Heart right ventricle (tissue), 16 donors: ENCODE results near the gene CCAR1. TPM values are rescaled to one million over a fixed set of nuclear protein-coding genes. Genes with fewer than 3 reads are reported as not detected.

Experiments
- ATAC-seq, 8 donors: fragments of 200-7000 bp; cut with Tn5 transposase; one replicate each; pipeline ENCODE4 v1.9.1; 2020; ENCODE audit warnings: mild to moderate bottlenecking in 8 of 8, moderate library complexity in 8 of 8, moderate number of reproducible peaks in 1 of 8
- DNase-seq, 2 donors: peaks; one replicate each; pipeline ENCODE4 v3.0.0-alpha.2; 2020
- H3K27ac ChIP-seq, 10 donors: fragments of 200-600 bp; sonication (generic) in 2 of 10; one replicate each; pipeline versions ENCODE4 v1.5.0 to v1.8.0; 2020 to 2022; ENCODE audit warnings: mild to moderate bottlenecking in 3 of 10
- H3K27me3 ChIP-seq, 7 donors: fragments of 200-600 bp; one replicate each; pipeline ENCODE4 v1.8.0; 2021 to 2022; ENCODE audit warnings: mild to moderate bottlenecking in 2 of 7
- H3K36me3 ChIP-seq, 9 donors: fragments of 200-600 bp; sonication (generic) in 1 of 9; one replicate each; pipeline versions ENCODE4 v1.5.0 to v1.8.0; 2020 to 2022; ENCODE audit warnings: mild to moderate bottlenecking in 2 of 9
- H3K4me1 ChIP-seq, 9 donors: fragments of 200-600 bp; sonication (generic) in 1 of 9; one replicate each; pipeline versions ENCODE4 v1.5.0 to v1.8.0; 2020 to 2022; ENCODE audit warnings: mild to moderate bottlenecking in 4 of 9
- H3K4me3 ChIP-seq, 10 donors: fragments of 200-600 bp; sonication (generic) in 2 of 10; one replicate each; pipeline versions ENCODE4 v1.5.0 to v1.8.0; 2020 to 2022; ENCODE audit warnings: mild to moderate bottlenecking in 7 of 10, moderate library complexity in 2 of 10
- H3K9me3 ChIP-seq, 11 donors: fragments of 200-600 bp in 10 of 11; sonication (generic) in 2 of 11; one replicate each; pipeline versions ENCODE4 v1.5.0 to v1.8.0; 2013 to 2022; ENCODE audit warnings: mild to moderate bottlenecking in 2 of 11, control low read depth in 1 of 11, moderate library complexity in 1 of 11
- WGBS, 2 donors: extraction: QIAGEN DNeasy Blood & Tissue Kit; methylation state at CpG; one replicate each; pipeline ENCODE4 v1.1.7; 2013; ENCODE audit warnings: inconsistent platforms in 1 of 2; 5-methylcytosine and 5-hydroxymethylcytosine counted together
- intact Hi-C, 10 donors: fragments of 100-400 bp; cut with DNase I; formaldehyde crosslinking; loops; one replicate each; pipeline versions ENCODE4 v1.11.1 to v1.14.2; 2022
- long read RNA-seq, 3 donors: library from polyadenylated mRNA; unstranded; transcript quantifications; one replicate each; pipeline ENCODE4 v2.0.0, GENCODE V29; 2020 to 2021
- polyA plus RNA-seq, 2 donors: library from polyadenylated mRNA; stranded (reverse); fragments of 200-250 nt; gene quantifications; one replicate each; pipeline ENCODE4 v1.2.3, GENCODE V29; 2013
- total RNA-seq, 10 donors: library from RNA; stranded (reverse); fragmentation: NEBNext Ultra II Directional in 3 of 10; extraction: Animal tissue kit (Norgen Biotek cat#: 25700) in 3 of 10; gene quantifications; one replicate each; pipeline versions ENCODE4 v1.2.1 to v1.2.4, GENCODE V29; 2021 to 2023
- TF ChIP-seq, protein P1 (sequence below), 9 donors: fragments of 200-600 bp; sonication (generic) in 2 of 9; IDR thresholded peaks; one replicate each; pipeline versions ENCODE4 v1.5.0 to v1.8.0; 2021 to 2022; ENCODE audit warnings: antibody characterized with exemption in 9 of 9, mild to moderate bottlenecking in 5 of 9, moderate library complexity in 1 of 9
- donor health status: Arrhythmogenic right ventricular cardiomyopathy.
- donor health status: ischemic (EF 13 %, LVEDD 7.1; RV severe dilation, severe dysfunction).
- donor health status: healthy with polysubstance abuse.
- donor health status: DM: no; HTN: yes; CAD: no.
- donor health status: DM: no; HTN: no; CAD: no.
- donor health status: ischemic (EF 25% LVEDD 6.9; RV normal size, moderate dysfunction).
- donor health status: ischemic (EF 25% LVEDD 5.7; RV mildly dilated, moderate dysfunction).
- donor health status: healthy.
- donor health status: DM: yes; HTN: yes; CAD: no.
- donor health status: Ischemic cardiomyopathy.
- donor health status: ischemic (EF 35%, LVEDD 5.7; RV mildly dilated, moderate dysfunction).
- donor health status: nonischemic (EF 11% LVEDD 7.7; RV severe dilation, severe dysfunction).
- donor health status: DM: yes; HTN: yes; CAD: no.
- donor health status: PGD.
- donor health status: ischemic (EF 29% LVEDD 5.4; RV normal size, mild dysfunction).
- donor health status: nonischemic (EF 23%, LVEDD 6.1; RV moderate dilation, normal function).

CCAR1 gene
- total RNA-seq (10 to 100 TPM; 23.5 to 37.1 (median 30.5) TPM), polyA plus RNA-seq (10 to 100 TPM; 24.1 to 62.3 TPM)
- long read RNA-seq, donor 1, partial matches to known transcripts, result 10 of 13 reads
- long read RNA-seq, donor 1, other reads (novel, unspliced or antisense), result 2 of 13 reads
- long read RNA-seq, donor 2, partial matches to known transcripts, result 16 of 21 reads
- long read RNA-seq, donor 2, other reads (novel, unspliced or antisense), result 5 of 21 reads
- long read RNA-seq, donor 3, partial matches to known transcripts, result 31 of 44 reads
- long read RNA-seq, donor 3, other reads (novel, unspliced or antisense), result 10 of 44 reads

DNA sequence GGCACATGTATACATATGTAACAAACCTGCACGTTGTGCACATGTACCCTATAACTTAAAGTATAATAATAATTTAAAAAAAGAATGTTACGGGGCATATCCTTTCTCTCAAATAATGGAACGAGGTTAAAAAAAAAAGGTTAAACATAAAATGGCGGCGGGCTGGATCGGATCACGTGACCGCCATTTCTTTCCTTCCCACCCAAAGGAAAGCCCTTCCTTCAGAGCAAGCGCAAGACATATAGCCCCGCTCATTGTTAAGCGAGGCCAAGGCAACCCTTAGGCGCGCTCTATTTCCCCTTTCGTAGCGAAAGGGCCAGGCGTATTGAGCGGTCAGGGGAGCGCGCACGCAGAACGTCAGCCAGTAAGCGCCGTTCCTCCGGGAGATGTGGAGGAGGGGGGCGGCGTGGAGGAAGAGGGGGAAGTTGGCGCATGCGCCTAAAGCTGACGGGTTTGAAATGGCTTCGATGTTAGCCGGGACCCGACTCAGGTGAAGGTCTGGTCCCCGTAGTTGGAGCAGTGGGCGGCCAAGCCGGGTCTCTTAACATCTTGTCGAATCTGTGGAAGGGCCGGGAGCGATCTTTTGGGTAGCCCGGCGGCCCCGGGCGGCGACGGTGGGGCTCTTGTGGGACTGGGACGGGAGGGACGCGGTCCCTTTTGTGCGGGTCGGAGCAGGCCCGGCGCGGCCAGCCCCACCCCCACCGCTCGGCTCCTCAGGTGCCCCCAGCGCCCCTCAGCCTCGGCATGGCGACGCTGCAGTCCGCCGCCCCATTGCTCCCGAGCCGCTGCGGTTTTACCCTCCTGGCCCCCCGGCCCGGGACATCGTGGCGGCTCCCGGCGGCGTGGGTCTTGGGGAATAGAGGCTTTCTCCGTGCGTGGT is at the start of gene CCAR1:
CCAR1 (plus strand) TSS at position 447 of the 880 bp plus-strand sequence. CDS start 1,266 bp downstream, outside the sequence.
- Histone ChIP-seq H3K4me1 (peaks cover 5 to 19% (median 11%) of the 10 kb centered on the region in 9 donors), H3K27ac (peak within 1 kb of the TSS; percentile 83 to 98 (median 94)), H3K9me3 (no peaks in the 10 kb centered on the region), H3K4me3 (peak within 1 kb of the TSS; percentile 85 to 100 (median 93)), H3K36me3 (peaks cover 0 to 32% (median 16%) of the 10 kb centered on the region in 9 donors), H3K27me3 (no peaks in the 10 kb centered on the region)
- intact Hi-C loops, result loop anchor here in 7 of 10 donors (1.0 to 10.0 kb wide), 6 partner anchors 166 to 386 kb away; partner anchors contain the start of genes SLC25A16 (in 5 of the 7), HNRNPH3 (in 1 of the 7) and PBLD (in 1 of the 7)
- TF ChIP-seq, protein P1, sequence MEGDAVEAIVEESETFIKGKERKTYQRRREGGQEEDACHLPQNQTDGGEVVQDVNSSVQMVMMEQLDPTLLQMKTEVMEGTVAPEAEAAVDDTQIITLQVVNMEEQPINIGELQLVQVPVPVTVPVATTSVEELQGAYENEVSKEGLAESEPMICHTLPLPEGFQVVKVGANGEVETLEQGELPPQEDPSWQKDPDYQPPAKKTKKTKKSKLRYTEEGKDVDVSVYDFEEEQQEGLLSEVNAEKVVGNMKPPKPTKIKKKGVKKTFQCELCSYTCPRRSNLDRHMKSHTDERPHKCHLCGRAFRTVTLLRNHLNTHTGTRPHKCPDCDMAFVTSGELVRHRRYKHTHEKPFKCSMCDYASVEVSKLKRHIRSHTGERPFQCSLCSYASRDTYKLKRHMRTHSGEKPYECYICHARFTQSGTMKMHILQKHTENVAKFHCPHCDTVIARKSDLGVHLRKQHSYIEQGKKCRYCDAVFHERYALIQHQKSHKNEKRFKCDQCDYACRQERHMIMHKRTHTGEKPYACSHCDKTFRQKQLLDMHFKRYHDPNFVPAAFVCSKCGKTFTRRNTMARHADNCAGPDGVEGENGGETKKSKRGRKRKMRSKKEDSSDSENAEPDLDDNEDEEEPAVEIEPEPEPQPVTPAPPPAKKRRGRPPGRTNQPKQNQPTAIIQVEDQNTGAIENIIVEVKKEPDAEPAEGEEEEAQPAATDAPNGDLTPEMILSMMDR (IDR thresholded peaks at IDR 0.05), result no peak
- 0% methylated on average over 68 to 72 of the region's 72 CpGs for WGBS, 2 donors
- ATAC-seq, result peak; percentile 99
- DNase-seq, result peak; percentile 96 to 98

DNA sequence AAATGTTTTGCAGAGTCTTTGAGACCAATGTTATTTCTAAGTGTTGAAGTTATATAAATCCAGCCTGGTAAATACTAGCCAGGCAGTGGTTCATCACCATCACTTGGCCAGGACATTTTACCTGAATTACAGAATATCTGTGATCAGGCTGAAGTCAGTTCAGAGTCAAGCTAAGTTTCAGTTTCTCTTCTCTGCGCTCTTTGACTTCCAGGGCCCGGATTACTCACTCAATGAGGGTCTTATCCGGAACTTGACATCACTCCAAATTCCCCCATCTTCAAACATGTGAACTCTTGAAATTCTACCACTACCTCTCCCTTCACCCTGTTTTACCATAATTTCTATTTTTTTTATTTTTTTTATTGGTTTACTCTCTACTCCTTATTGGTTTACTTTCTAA is 36.6 kb upstream of the CCAR1 start:
- 93 to 96% methylated on average over 3 of the region's 3 CpGs for WGBS, 2 donors
- Histone ChIP-seq H3K4me1 (no peaks in the 10 kb centered on the region), H3K4me3 (no peak overlapping the region), H3K36me3 (peaks cover 0 to 86% (median 8%) of the 10 kb centered on the region in 9 donors), H3K9me3 (no peaks in the 10 kb centered on the region), H3K27ac (no peak overlapping the region), H3K27me3 (no peaks in the 10 kb centered on the region)
- DNase-seq (no peak), ATAC-seq (no peak)
- intact Hi-C loops, result no loop called here
- TF ChIP-seq, protein P1 (IDR thresholded peaks at IDR 0.05), result no peak

DNA sequence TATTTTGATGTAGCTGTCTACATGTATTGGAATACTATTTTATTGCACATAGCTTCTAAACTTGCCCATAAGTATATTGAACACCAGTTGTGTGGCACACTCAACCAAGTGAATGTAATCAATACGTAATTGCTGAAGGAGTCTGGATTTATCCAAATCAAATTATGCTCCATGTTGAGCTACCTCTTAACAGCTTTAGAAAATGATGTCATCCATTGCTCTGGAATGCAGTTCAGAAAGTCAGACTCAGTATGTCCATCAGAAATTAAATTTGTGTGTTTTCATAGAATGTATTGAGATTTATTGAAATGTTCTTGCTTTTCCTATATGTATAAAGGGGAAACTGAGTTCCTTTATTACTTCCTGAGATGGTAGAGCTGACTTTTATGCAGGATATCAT is 25.0 kb upstream of the CCAR1 start:
- Histone ChIP-seq H3K27me3 (no peaks in the 10 kb centered on the region), H3K36me3 (peaks cover 0 to 20% (median 6%) of the 10 kb centered on the region in 9 donors), H3K4me1 (peaks cover 0 to 15% (median 2%) of the 10 kb centered on the region in 9 donors), H3K4me3 (no peak overlapping the region), H3K9me3 (no peaks in the 10 kb centered on the region), H3K27ac (no peak overlapping the region)
- intact Hi-C loops, result no loop called here
- TF ChIP-seq, protein P1 (IDR thresholded peaks at IDR 0.05), result no peak
- WGBS, 2 donors, result 80 to 82% methylated on average over 1 of the region's 1 CpG
- ATAC-seq, result no peak
- no peak for DNase-seq

- Histone ChIP-seq H3K27ac (no peak overlapping the region), H3K4me1 (peaks cover 0 to 15% (median 3%) of the 10 kb centered on the region in 9 donors), H3K36me3 (peaks cover 0 to 9% (median 0%) of the 10 kb centered on the region in 9 donors), H3K27me3 (no peaks in the 10 kb centered on the region), H3K9me3 (no peaks in the 10 kb centered on the region), H3K4me3 (no peak overlapping the region)
- ATAC-seq (peak in 1 of 8 donors; percentile 56), DNase-seq (no peak)
- intact Hi-C loops, result no loop called here
- WGBS, 2 donors, result 96 to 97% methylated on average over 1 of the region's 1 CpG
- TF ChIP-seq, protein P1 (IDR thresholded peaks at IDR 0.05), result no peak
Observed at GRCh38 chr10:68697106-68697505, 23.9 kb upstream of the CCAR1 start.
